HCT116 (cell line): ENCODE measurements around the gene RNF13.

Source experiments
- EZH2 ChIP-seq: fragments of 200-600 bp; sonication (generic); IDR thresholded peaks from 2 replicates; pipeline ENCODE4 v1.6.1; 2017; ENCODE audit warnings: antibody characterized with exemption, mixed run types
- TF ChIP-seq, protein P1 (sequence below), 3 experiments: fragments of 200-600 bp in 1 of 3; sonication (generic) in 1 of 3; IDR thresholded peaks in 2 of 3; conservative IDR thresholded peaks in 1 of 3; 2 replicates each; pipeline ENCODE4 v1.5.1; 2012 to 2017; ENCODE audit warnings: low read depth in 2 of 3, low read length in 2 of 3, antibody characterized with exemption in 1 of 3, borderline replicate concordance in 1 of 3, control low read depth in 1 of 3, mild to moderate bottlenecking in 1 of 3, mixed read lengths in 1 of 3, mixed run types in 1 of 3, moderate library complexity in 1 of 3; ENCODE audit not compliant: insufficient read depth in 1 of 3

DNA sequence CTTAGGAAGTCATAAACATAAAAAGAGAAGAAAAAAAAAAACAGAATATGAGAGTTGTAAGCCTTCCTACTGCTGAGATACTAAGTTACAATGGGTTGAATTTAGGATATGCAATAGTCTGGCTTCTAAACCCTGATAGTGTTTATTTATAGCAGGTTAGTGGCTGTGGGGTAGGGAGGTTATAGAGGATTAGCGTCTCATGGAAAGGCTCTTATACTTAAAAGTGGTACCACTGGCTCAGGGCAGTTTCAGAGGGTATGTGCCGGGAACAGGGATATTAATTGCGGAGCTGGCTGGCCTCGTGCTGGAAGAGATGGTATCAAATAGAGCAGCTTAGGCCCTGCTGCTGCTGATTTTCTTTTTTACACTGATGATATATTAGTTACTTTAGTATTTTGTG lies 96.9 kb downstream of the RNF13 start:
- TF ChIP-seq, protein P1, sequence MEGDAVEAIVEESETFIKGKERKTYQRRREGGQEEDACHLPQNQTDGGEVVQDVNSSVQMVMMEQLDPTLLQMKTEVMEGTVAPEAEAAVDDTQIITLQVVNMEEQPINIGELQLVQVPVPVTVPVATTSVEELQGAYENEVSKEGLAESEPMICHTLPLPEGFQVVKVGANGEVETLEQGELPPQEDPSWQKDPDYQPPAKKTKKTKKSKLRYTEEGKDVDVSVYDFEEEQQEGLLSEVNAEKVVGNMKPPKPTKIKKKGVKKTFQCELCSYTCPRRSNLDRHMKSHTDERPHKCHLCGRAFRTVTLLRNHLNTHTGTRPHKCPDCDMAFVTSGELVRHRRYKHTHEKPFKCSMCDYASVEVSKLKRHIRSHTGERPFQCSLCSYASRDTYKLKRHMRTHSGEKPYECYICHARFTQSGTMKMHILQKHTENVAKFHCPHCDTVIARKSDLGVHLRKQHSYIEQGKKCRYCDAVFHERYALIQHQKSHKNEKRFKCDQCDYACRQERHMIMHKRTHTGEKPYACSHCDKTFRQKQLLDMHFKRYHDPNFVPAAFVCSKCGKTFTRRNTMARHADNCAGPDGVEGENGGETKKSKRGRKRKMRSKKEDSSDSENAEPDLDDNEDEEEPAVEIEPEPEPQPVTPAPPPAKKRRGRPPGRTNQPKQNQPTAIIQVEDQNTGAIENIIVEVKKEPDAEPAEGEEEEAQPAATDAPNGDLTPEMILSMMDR (IDR thresholded peaks at IDR 0.05 in 2 of 3, conservative IDR thresholded peaks at IDR 0.05 in 1 of 3; ENCODE audit: borderline replicate concordance in 1 of 3, insufficient read depth in 1 of 3, low read depth in 2 of 3, low read length in 2 of 3): no peak
- no peak for TF ChIP-seq EZH2
